ENCODE data around the gene TIMELESS.

DNA sequence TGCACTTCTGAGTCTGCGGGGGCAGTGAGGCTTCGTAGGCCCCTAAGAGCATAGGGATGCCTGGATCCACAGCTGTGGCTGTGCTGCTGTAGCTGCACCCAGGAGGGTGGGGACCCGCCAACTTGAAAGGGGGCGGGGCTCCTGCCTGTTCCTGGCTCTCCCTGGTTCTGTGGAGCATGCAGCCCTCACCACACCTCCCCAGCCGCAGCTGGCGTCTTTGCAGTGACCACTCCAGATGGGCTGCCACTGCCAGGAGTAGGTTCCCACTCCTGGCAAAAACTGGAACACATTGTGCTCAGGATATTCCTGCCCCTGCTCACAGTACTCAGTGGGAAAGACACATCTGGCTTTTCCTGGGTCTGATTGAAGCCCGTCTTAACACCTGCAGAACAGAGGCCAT, 35.8 kb downstream of the TIMELESS start:
- TF ChIP-seq, protein P1, sequence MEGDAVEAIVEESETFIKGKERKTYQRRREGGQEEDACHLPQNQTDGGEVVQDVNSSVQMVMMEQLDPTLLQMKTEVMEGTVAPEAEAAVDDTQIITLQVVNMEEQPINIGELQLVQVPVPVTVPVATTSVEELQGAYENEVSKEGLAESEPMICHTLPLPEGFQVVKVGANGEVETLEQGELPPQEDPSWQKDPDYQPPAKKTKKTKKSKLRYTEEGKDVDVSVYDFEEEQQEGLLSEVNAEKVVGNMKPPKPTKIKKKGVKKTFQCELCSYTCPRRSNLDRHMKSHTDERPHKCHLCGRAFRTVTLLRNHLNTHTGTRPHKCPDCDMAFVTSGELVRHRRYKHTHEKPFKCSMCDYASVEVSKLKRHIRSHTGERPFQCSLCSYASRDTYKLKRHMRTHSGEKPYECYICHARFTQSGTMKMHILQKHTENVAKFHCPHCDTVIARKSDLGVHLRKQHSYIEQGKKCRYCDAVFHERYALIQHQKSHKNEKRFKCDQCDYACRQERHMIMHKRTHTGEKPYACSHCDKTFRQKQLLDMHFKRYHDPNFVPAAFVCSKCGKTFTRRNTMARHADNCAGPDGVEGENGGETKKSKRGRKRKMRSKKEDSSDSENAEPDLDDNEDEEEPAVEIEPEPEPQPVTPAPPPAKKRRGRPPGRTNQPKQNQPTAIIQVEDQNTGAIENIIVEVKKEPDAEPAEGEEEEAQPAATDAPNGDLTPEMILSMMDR (conservative IDR thresholded peaks at IDR 0.05; ENCODE audit: low read length): no peak
- no peak for TF ChIP-seq EZH2phosphoT487 (IDR thresholded peaks at IDR 0.05; ENCODE audit: borderline replicate concordance)

Measured in Loucy (cell line).